Measurements from ENCODE around the gene CDK17.

GRCh38 chr12:96228566-96229248 lies 171.5 kb downstream of the CDK17 start:
- TF ChIP-seq CTCF (IDR thresholded peaks at IDR 0.05), result no peak
- no peak for TF ChIP-seq POLR2AphosphoS5 (IDR thresholded peaks at IDR 0.05; ENCODE audit: insufficient read depth in 1 of 2, low read depth in 1 of 2)
- no peak for TF ChIP-seq POLR2A (IDR thresholded peaks at IDR 0.05)
